NT2/D1 (cell line): ENCODE results near the gene ESAM.

ENCODE experiments used
- DNase-seq: peaks from one replicate; pipeline ENCODE4 v3.0.0-alpha.2; 2011; ENCODE audit warnings: low read depth, low spot score
- H3K27me3 ChIP-seq: 2 replicates; pipeline ENCODE4 v1.6.0; 2011; ENCODE audit warnings: mild to moderate bottlenecking; ENCODE audit not compliant: insufficient read length, insufficient read depth
- H3K36me3 ChIP-seq: 2 replicates; pipeline ENCODE4 v1.6.1; 2011; ENCODE audit warnings: mild to moderate bottlenecking, low read length, mixed read lengths; ENCODE audit not compliant: insufficient read depth, insufficient read length
- H3K4me1 ChIP-seq: 2 replicates; pipeline ENCODE4 v1.5.1; 2011; ENCODE audit not compliant: insufficient read depth, insufficient read length
- H3K4me3 ChIP-seq: 2 replicates; pipeline ENCODE4 v1.5.1; 2011; ENCODE audit warnings: low read depth; ENCODE audit not compliant: insufficient read length
- H3K9ac ChIP-seq: 2 replicates; pipeline ENCODE4 v1.6.0; 2011; ENCODE audit warnings: low read depth; ENCODE audit not compliant: insufficient read length
- H3K9me3 ChIP-seq: 2 replicates; pipeline ENCODE4 v1.5.1; 2011; ENCODE audit warnings: mild to moderate bottlenecking, low read length; ENCODE audit not compliant: insufficient read depth
- SUZ12 ChIP-seq: IDR thresholded peaks from 2 replicates; pipeline ENCODE4 v1.6.1; 2011; ENCODE audit not compliant: insufficient read length, insufficient read depth; ENCODE audit errors: extremely low read depth
- YY1 ChIP-seq: IDR thresholded peaks from 2 replicates; pipeline ENCODE4 v1.6.1; 2011; ENCODE audit not compliant: insufficient read length, insufficient read depth
- ZNF274 ChIP-seq: IDR thresholded peaks from 2 replicates; pipeline ENCODE4 v1.6.1; 2011; ENCODE audit warnings: mild to moderate bottlenecking, low read depth, low read length

ESAM gene

DNA sequence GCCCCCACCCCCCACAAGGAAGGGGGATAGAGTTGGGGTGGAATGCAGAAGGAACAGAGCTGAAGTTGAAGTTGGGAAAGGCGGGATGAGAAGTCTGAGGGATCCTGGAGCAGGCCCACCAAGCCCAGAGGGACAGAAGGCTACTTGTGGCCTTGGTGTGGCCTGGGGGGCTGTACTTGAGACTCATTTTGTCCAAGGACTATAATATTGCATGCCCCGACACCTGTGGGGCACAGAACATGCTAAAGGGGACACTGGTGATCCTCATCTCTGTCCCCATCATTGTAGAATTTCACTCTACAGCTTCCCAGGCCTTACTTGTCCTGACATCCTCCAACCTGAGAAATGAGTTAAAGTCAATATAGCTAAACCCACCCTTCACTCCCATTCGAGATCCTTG lies 1.3 kb downstream of the ESAM start:
- DNase-seq: no peak
- peaks cover 3% of the 10 kb centered on the region for H3K4me1 ChIP-seq

DNA sequence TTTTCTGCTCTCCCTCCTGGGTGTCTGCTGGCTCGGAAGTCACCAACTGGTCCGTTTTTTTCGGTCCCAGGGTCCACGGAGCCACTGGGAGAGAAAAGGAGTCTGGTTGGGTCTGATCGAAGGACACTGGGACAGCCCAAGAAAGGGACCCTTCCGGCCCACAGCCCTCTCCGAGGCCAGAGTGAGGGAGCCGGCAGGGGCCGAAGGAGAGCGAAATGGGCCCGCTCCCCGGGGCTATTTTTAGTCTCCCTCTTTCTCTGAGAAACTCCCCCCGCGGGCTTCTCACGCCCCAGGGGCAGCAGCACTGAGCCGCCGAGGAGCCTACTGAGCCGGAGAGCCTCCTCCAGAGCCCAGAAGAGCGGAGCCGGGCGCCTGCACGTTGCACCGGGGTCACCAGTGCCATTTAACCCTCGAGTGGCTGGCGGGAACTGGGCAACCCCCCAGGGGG lies 1.9 kb downstream of the ESAM start:
- peak overlapping the region; percentile 21 for H3K9ac ChIP-seq
- no peaks in the 10 kb centered on the region; the same call in 1 of the 2 replicates for H3K9me3 ChIP-seq
- H3K4me3 ChIP-seq: no peak overlapping the region
- TF ChIP-seq ZNF274: no peak
- TF ChIP-seq SUZ12: no peak
- TF ChIP-seq YY1: no peak
- H3K4me1 ChIP-seq: peaks cover 3% of the 10 kb centered on the region
- peaks cover 8% of the 10 kb centered on the region for H3K36me3 ChIP-seq
- peaks cover 37% of the 10 kb centered on the region for H3K27me3 ChIP-seq
- no peak for DNase-seq

More for the DNA sequence above, 1.3 kb downstream of the ESAM start:
- no peak overlapping the region for H3K4me3 ChIP-seq
- peaks cover 37% of the 10 kb centered on the region for H3K27me3 ChIP-seq
- no peak overlapping the region for H3K9ac ChIP-seq
- TF ChIP-seq YY1: no peak
- TF ChIP-seq SUZ12: peak; percentile 33
- no peak for TF ChIP-seq ZNF274
- H3K36me3 ChIP-seq: peaks cover 8% of the 10 kb centered on the region
- no peaks in the 10 kb centered on the region; the same call in 1 of the 2 replicates for H3K9me3 ChIP-seq

DNA sequence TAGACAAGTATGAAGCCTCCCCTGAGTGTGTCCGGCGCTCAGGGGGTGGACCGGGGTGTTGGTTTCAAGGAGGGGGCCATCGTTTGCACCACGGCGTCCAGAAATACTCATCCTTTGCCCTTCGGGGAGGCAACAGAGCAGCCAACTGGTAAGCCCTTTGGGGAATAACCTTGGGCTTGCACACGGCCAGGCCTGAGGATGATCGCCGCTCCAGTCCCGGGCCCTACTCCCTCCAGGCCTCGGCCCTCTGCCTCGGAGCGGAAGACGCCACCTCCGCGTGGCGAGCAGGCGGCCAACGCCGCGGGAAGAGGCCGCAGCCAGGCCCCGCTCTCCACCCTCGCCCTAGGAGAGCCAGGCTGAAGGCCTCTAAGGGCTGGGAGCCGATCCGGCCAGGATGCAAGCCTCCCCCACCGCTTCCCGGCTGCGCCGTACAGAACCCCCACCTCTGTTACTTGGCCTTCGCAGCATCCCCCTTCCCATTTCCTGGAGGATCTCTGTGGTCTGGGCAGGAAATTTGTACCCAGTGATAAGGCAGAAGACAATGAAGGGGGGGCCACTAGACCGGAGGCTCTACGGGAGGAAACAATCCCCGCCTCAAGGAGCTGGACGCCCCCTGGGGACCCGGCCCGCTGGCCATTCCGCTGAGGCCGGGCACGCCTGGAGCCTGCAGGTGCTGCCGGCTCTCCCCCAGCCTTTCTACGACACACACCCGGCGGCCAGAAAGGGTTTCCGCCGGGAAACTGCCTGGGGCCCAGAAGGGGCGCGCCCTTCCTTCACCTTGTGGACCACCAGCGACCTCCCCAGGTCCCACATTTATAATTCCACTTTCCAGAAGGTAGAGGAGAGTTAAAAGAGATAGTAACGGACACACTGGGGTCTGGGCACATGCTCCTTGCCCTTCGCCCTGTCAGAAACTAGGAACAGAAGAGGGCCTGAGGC lies 2.6 kb downstream of the ESAM start:
- Histone ChIP-seq H3K4me1 (peaks cover 3% of the 10 kb centered on the region), H3K27me3 (peaks cover 37% of the 10 kb centered on the region), H3K4me3 (no peak overlapping the region), H3K9ac (peak overlapping the region; percentile 21), H3K9me3 (no peaks in the 10 kb centered on the region; the same call in 1 of the 2 replicates), H3K36me3 (peaks cover 2% of the 10 kb centered on the region)
- no peak for TF ChIP-seq YY1
- TF ChIP-seq SUZ12: no peak
- TF ChIP-seq ZNF274: no peak
- no peak for DNase-seq

DNA sequence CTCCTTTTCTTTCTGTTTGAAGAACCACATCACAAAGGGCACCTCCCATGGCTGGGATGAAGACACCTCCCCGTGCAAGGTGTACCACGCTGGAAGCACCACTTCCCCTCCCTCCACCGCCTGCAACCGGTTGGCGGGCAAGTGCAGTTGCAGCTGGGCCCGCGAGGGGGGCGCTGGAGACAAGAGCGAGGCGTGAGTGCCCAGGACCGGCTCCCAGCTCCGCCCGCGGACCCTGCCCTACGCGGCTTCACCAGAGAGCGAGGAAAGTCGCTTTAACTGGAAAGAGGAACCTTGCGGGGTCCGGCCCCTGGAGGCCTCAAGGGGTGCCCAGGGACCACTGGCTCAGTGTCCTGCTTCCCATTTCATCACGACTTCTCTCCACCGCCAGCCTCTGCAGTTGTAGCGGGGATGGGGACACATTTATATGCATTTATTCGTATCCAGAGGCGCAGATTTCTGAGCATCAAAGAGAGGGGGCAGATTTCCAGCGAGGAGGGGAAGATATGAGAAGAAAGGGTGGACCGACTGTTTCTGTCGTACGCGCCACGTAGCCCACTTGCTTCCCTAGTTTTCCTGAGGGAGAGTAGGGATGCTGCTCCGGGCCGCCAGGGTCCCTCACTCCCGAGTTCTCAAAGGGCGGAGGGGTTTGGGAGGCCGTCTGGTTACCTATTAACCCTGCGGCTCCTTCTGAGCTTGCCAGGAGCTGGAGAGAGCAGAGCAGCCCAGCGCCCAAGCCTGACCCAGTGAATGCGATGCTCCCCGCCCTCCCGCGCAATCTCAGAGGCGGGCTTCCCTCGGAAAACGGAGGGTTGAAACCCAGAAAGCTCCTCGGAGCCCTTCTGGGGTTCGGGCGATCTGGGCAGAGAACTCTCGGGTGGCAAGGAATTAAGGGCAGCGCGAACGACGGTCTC lies 3.5 kb downstream of the ESAM start:
- DNase-seq: peak; percentile 71
- H3K36me3 ChIP-seq: no peaks in the 10 kb centered on the region
- H3K9me3 ChIP-seq: no peaks in the 10 kb centered on the region; the same call in 1 of the 2 replicates
- TF ChIP-seq YY1: no peak
- TF ChIP-seq ZNF274: no peak
- TF ChIP-seq SUZ12: no peak
- H3K4me1 ChIP-seq: peaks cover 3% of the 10 kb centered on the region
- H3K9ac ChIP-seq: no peak overlapping the region
- H3K4me3 ChIP-seq: no peak overlapping the region
- peaks cover 37% of the 10 kb centered on the region for H3K27me3 ChIP-seq

DNA sequence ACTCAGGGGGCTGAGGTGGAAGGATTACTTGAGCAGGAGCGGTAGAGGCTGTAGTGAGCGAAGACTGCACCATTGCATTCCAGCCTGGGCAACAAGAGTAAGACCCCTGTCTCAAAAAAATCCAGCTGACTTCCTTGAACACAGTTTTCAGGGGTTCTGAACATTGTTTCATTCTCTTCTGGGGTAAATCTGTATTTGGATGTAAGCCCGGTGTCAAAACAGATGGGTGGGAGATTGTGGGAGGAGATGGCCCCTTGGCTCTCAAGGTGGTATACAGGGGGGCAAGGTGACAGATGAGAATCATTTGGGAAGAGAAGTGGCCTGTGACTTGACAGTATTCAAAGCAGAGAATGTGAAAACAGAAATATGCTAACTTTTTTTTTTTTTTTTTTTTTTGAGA lies 4.8 kb downstream of the ESAM start:
- no peak overlapping the region for H3K9ac ChIP-seq
- peaks cover 37% of the 10 kb centered on the region for H3K27me3 ChIP-seq
- no peak overlapping the region for H3K4me3 ChIP-seq
- peaks cover 3% of the 10 kb centered on the region for H3K4me1 ChIP-seq
- H3K36me3 ChIP-seq: no peaks in the 10 kb centered on the region
- TF ChIP-seq ZNF274 (no peak), YY1 (no peak), SUZ12 (no peak)
- no peak for DNase-seq
- H3K9me3 ChIP-seq: no peaks in the 10 kb centered on the region; the same call in 1 of the 2 replicates

DNA sequence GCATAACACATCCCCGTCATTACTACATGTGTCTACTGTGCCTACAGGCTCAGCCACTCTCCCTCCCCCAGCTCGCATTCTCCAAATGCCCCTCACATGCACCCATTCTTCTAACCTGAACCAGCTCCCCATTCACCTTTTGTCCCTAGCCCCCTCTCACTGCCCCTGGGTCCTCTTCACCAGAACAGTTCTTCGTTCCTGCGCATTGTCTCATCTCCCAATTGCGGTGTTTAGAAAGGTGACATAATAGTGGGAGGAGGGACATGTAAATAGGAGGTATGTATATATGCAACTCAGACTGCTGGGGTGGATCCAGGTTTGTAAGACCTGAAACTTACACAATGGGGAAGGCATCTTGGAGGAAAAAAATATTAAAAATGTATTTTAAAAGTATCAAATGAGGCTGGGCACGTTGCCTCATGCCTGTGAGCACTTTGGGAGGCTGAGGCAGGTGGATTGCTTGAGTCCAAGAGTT lies 5.3 kb downstream of the ESAM start:
- no peak for TF ChIP-seq YY1
- no peak for TF ChIP-seq ZNF274
- no peak for TF ChIP-seq SUZ12
- Histone ChIP-seq H3K36me3 (no peaks in the 10 kb centered on the region), H3K9ac (no peak overlapping the region), H3K4me1 (peaks cover 3% of the 10 kb centered on the region), H3K9me3 (no peaks in the 10 kb centered on the region; the same call in 1 of the 2 replicates), H3K27me3 (peaks cover 34% of the 10 kb centered on the region), H3K4me3 (no peak overlapping the region)
- DNase-seq: no peak
